Esophagus muscularis mucosa (tissue), 4 donors: Measurements from ENCODE around the gene SMPD1.

Experiments
- EP300 ChIP-seq: sonication (generic); formaldehyde crosslinking; IDR thresholded peaks from one replicate; pipeline ENCODE4 v1.6.1; 2017; ENCODE audit warnings: antibody characterized with exemption
- POLR2AphosphoS5 ChIP-seq, 2 donors: sonication (generic); formaldehyde crosslinking; IDR thresholded peaks; one replicate each; pipeline ENCODE4 v1.6.1; 2017; ENCODE audit warnings: antibody characterized with exemption in 2 of 2
- TF ChIP-seq, protein P1 (sequence below), 3 experiments: fragments of 200-600 bp in 2 of 3; fragments of 450-650 bp in 1 of 3; sonication (generic) in 2 of 3; IDR thresholded peaks; one replicate each; pipeline ENCODE4 v1.5.1; 2017 to 2019; ENCODE audit warnings: antibody characterized with exemption in 3 of 3, mild to moderate bottlenecking in 2 of 3, moderate library complexity in 1 of 3

DNA sequence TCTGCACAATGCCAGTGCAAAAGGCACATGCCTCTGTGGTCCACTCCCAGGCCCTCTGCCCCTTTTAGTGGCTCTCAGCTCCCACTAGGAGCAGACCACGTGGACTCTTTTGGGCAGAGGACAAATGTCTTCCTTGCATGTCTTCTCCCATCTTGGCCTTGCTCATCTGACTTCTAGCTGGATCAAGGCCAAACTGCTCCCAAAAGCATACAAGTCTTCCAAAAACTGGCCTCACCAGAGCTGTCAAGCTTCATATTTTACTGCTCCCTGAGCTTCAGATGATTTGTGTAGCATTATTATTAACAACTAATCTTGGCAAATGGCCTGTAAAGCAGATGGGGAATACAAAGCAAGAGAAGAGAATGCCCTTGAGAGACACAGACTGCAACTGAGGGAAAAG lies 6.9 kb downstream of the SMPD1 start:
- TF ChIP-seq, protein P1, sequence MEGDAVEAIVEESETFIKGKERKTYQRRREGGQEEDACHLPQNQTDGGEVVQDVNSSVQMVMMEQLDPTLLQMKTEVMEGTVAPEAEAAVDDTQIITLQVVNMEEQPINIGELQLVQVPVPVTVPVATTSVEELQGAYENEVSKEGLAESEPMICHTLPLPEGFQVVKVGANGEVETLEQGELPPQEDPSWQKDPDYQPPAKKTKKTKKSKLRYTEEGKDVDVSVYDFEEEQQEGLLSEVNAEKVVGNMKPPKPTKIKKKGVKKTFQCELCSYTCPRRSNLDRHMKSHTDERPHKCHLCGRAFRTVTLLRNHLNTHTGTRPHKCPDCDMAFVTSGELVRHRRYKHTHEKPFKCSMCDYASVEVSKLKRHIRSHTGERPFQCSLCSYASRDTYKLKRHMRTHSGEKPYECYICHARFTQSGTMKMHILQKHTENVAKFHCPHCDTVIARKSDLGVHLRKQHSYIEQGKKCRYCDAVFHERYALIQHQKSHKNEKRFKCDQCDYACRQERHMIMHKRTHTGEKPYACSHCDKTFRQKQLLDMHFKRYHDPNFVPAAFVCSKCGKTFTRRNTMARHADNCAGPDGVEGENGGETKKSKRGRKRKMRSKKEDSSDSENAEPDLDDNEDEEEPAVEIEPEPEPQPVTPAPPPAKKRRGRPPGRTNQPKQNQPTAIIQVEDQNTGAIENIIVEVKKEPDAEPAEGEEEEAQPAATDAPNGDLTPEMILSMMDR (IDR thresholded peaks at IDR 0.05), result no peak
- TF ChIP-seq POLR2AphosphoS5 (IDR thresholded peaks at IDR 0.05) (no peak), EP300 (no peak)
